Activated naive CD4-positive, alpha-beta T cell treated with anti-CD3 and anti-CD28 coated beads, Interleukin-2, amount 50 U/mL, for 72 hours (primary cell): ENCODE data around the gene ACSM2A. TPM values are rescaled to one million over a fixed set of nuclear protein-coding genes. Genes with fewer than 3 reads are reported as not detected.
A peak's percentile ranks its signal among the peaks of the same experiment; 100 is the strongest.
"Not testable (repeated sequence)": the region's sequence is repeated elsewhere in the genome, so short reads cannot be mapped to it uniquely, and the experiment has no call there.

Experiments
- ATAC-seq, 2 donors: fragments of 150-1000 bp; cut with Tn5 transposase; 2 replicates each; pipeline ENCODE4 v1.10.0; 2021; ENCODE audit warnings: mild to moderate bottlenecking in 2 of 2, moderate library complexity in 2 of 2
- DNase-seq, 2 donors: peaks; one replicate each; pipeline ENCODE4 v3.0.0; 2021 to 2022; ENCODE audit warnings: low spot score in 2 of 2
- H3K27ac Mint-ChIP-seq, 2 donors: one replicate each; pipeline ENCODE4 v1.8.0; 2022; ENCODE audit warnings: mild to moderate bottlenecking in 2 of 2, mixed read lengths in 2 of 2
- H3K36me3 Mint-ChIP-seq, 2 donors: one replicate each; pipeline ENCODE4 v1.8.0; 2022; ENCODE audit warnings: mixed read lengths in 2 of 2
- H3K9me3 Mint-ChIP-seq, 2 donors: one replicate each; pipeline ENCODE4 v1.8.0; 2022; ENCODE audit warnings: mixed read lengths in 2 of 2
- total RNA-seq, 2 donors: library from RNA; stranded (reverse); gene quantifications; one replicate each; pipeline ENCODE4 v1.2.3, GENCODE V29; 2022

Gene ACSM2A
- total RNA-seq, 2 donors from 2014 or later = not detected

DNA sequence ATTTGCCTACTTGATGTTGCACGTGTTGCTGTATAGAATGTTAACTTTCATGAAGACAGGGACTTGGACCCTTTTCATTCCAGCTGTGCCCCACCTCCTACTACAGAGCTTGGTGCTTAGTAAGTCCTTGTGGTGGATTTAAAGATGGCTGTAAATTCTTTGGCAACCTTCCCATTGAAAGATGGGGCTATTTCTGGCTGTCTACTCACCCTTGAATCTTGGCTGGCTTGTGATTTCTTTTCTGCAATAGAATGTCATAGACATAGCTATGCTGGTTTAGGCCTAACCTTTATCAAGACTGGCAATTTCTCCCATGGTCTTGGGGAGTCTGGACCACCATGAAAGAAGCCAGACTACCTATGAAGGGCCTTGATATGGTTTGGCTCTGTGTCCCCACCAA lies 59.0 kb downstream of the ACSM2A start:
- Mint-ChIP-seq H3K36me3 (no peaks in the 10 kb centered on the region), H3K9me3 (peaks cover 8 to 18% of the 10 kb centered on the region in 2 donors)
- no peak for ATAC-seq

DNA sequence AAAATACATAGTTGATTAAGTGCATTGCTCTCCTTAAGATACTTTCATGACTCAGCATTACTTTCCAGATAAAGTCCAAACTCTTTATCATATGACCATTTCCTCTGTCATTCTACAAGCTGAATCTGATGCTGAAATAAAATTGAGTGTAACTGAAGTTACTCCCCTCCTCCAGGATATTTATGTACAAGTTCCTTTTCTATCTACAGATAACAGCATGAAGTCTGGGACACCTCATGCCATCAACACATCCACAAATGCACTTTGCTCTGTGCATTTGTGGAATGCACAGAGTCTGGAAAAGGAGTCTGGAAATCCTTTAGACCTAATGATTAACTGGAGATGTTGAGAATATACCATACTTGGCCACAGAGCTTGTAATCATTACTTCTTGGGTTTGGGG lies 64.4 kb downstream of the ACSM2A start:
- Mint-ChIP-seq H3K27ac (no peak overlapping the region), H3K9me3 (peaks cover 0 to 6% of the 10 kb centered on the region in 2 donors)
- DNase-seq = no peak

More for the DNA sequence above, 59.0 kb downstream of the ACSM2A start:
- no peak for DNase-seq
- no peak overlapping the region for H3K27ac Mint-ChIP-seq

GRCh38 chr16:20517149-20517548 lies 65.8 kb downstream of the ACSM2A start:
- ATAC-seq (no peak), DNase-seq (no peak)
- peaks cover 0 to 6% of the 10 kb centered on the region in 2 donors for H3K9me3 Mint-ChIP-seq
- H3K36me3 Mint-ChIP-seq = no peaks in the 10 kb centered on the region
- no peak overlapping the region for H3K27ac Mint-ChIP-seq

More for the DNA sequence above, 64.4 kb downstream of the ACSM2A start:
- ATAC-seq = no peak
- no peaks in the 10 kb centered on the region for H3K36me3 Mint-ChIP-seq

DNA sequence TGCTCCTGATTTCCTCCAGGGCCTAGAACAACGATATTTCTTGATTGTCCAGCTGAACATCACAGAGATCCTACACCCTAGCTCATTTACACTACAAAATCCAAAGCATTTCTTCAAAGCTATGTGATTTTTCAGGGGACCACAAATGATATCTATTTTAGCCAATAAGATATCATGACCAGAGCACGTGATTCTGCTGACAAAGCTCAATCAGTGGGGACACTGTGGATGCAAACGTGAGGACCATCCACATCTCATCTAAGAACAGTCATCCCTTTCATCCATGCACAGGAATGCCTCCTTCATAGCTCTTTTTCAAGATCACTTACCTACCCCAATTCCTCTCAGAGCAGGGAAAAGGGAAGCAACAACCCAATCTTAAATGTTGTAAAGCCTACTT lies 67.9 kb downstream of the ACSM2A start:
- no peaks in the 10 kb centered on the region for H3K36me3 Mint-ChIP-seq
- DNase-seq (no peak), ATAC-seq (no peak)
- H3K27ac Mint-ChIP-seq = no peak overlapping the region
- H3K9me3 Mint-ChIP-seq = peaks cover 0 to 6% of the 10 kb centered on the region in 2 donors

DNA sequence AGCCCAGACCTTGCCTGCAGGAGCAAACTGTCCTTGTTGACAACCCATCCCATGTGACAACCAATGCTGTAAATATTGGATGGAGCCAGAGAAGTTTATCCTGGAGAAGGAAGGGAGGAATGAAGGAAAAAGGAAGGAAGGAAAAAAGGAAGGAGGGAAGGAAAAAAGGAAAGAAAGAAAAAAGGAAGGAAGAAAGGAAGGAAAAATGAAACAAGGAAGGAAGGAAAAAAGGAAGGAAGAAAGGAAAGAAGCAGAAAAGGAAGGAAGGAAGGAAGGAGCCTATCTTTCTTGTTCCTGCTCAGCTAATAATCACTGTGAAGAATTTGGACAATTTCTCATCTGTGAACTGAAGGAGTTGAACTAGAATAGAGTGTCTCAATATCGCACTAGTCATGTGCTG lies 68.8 kb downstream of the ACSM2A start:
- no peak overlapping the region for H3K27ac Mint-ChIP-seq
- DNase-seq (no peak), ATAC-seq (no peak)
- peaks cover 0 to 3% of the 10 kb centered on the region in 2 donors for H3K9me3 Mint-ChIP-seq
- H3K36me3 Mint-ChIP-seq = no peaks in the 10 kb centered on the region

DNA sequence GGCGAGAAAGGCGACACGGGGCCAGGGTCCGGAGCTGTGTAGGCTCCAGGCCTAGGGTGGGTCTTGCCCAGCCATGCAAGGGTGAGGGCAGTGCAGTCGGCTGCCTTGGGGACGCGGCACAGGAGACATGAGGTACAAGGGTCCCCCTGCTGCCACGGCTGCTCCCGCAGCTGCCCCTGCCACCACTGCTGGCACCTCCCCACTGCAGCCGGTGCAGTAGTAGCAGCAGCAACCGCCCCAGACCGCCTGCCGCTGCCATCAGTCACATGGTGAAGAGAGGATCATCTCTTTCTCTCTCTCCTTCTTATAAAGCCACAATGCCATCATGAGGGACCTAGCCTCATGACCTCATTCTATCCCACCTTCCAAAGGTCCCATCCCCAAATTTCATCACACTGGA lies 80.5 kb downstream of the ACSM2A start:
- H3K36me3 Mint-ChIP-seq, H3K27ac Mint-ChIP-seq, H3K9me3 Mint-ChIP-seq, DNase-seq, ATAC-seq: not testable (repeated sequence)

GRCh38 chr16:20532284-20532792 lies 81.0 kb downstream of the ACSM2A start:
- ATAC-seq = peak in 1 of 2 donors; percentile 47
- DNase-seq = not testable (repeated sequence)

DNA sequence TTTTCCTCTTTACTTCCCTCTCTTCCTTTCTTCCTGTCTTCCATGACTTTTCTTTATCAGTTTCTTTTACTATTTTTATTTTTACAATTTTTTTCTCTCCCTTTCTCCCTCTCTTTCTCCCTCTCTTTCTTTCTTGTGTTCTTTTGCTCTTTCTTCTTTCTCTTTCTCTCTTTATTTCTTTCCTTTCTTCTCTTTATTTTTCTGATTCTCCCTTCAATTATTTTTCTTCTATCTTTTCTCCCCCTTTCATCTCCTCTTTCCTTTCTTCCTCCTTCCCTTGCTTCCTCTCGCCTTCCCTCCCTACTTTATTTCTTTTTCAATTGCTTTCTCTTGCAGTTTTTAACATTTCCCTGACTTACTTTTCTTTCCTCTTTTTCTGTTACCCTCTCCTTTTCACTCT lies 85.3 kb downstream of the ACSM2A start:
- not testable (repeated sequence) for H3K36me3 Mint-ChIP-seq, H3K27ac Mint-ChIP-seq, H3K9me3 Mint-ChIP-seq, ATAC-seq, DNase-seq

More at GRCh38 chr16:20532284-20532792, 81.0 kb downstream of the ACSM2A start:
- not testable (repeated sequence) for H3K36me3 Mint-ChIP-seq, H3K9me3 Mint-ChIP-seq, H3K27ac Mint-ChIP-seq

Other genes starting within 250 kb of the ACSM2A start
- gene GP2, start 124.0 kb upstream of the ACSM2A start, total RNA-seq = not detected
- not detected for gene UMOD, start 98.8 kb upstream of the ACSM2A start, total RNA-seq
- not detected for gene PDILT, start 46.8 kb upstream of the ACSM2A start, total RNA-seq
- not detected for gene ACSM5, start 42.0 kb upstream of the ACSM2A start, total RNA-seq
- not detected for gene ACSM2B, start 124.8 kb downstream of the ACSM2A start, total RNA-seq
- gene ACSM1, start 246.2 kb downstream of the ACSM2A start, total RNA-seq = under 1 TPM; 0.31 to 0.55 TPM